PC-9 (cell line): ENCODE results near the gene ST7. TPM values are rescaled to one million over a fixed set of nuclear protein-coding genes. Genes with fewer than 3 reads are reported as not detected.

Source experiments
- BruUV-seq: library from RNA; stranded (reverse); fragments of 400-500 nt; replicated peaks from 2 replicates; lab custom pipeline; 2021; lab: Mats Ljungman, UMichigan
- CTCF ChIA-PET: fragments of 300-600 bp; sonication (Branson Sonifier 250); formaldehyde crosslinking; loops from one replicate; lab custom pipeline; 2022; ENCODE audit warnings: antibody characterized with exemption; lab: Charles Lee
- POLR2A ChIA-PET: fragments of 300-600 bp; sonication (Branson Sonifier 250); formaldehyde crosslinking; loops from one replicate; lab custom pipeline; 2022; ENCODE audit warnings: antibody characterized with exemption; ENCODE audit not compliant: unreplicated experiment; lab: Charles Lee
- DNase-seq, 2 experiments: peaks; one replicate each; pipeline versions ENCODE4 v3.0.0 to v3.0.0-alpha.2; 2015 to 2022; ENCODE audit warnings: mixed read lengths in 1 of 2
- H2AFZ ChIP-seq: fragments of 200-600 bp; sonication (generic); 2 replicates; pipeline ENCODE4 v1.8.1; 2017; ENCODE audit warnings: antibody characterized with exemption
- H3F3A ChIP-seq: fragments of 200-600 bp; sonication (generic); 2 replicates; pipeline ENCODE4 v1.8.1; 2017; ENCODE audit warnings: antibody characterized with exemption, mild to moderate bottlenecking, low read depth; ENCODE audit not compliant: insufficient read depth
- H3K27ac ChIP-seq: fragments of 200-600 bp; sonication (generic); 2 replicates; pipeline ENCODE4 v1.6.1; 2016; ENCODE audit warnings: mixed run types
- H3K27me3 ChIP-seq: fragments of 200-600 bp; sonication (generic); 2 replicates; pipeline ENCODE4 v1.6.1; 2016; ENCODE audit warnings: low read depth, mixed run types; ENCODE audit not compliant: insufficient read depth
- H3K36me3 ChIP-seq: fragments of 200-600 bp; sonication (generic); 2 replicates; pipeline ENCODE4 v1.6.1; 2016; ENCODE audit warnings: low read depth, mixed run types
- H3K4me1 ChIP-seq: fragments of 200-600 bp; sonication (generic); replicated peaks from 2 replicates; pipeline ENCODE4 v1.6.1; 2016; ENCODE audit warnings: mixed run types; ENCODE audit not compliant: insufficient read depth
- H3K4me2 ChIP-seq: fragments of 200-600 bp; sonication (generic); 2 replicates; pipeline ENCODE4 v1.6.1; 2017; ENCODE audit warnings: mixed run types
- H3K4me3 ChIP-seq: fragments of 200-600 bp; sonication (generic); 2 replicates; pipeline ENCODE4 v1.6.1; 2016; ENCODE audit warnings: mixed run types
- H3K79me2 ChIP-seq: fragments of 200-600 bp; sonication (generic); 2 replicates; pipeline ENCODE4 v1.6.1; 2017; ENCODE audit warnings: low read depth, mixed run types
- H3K9me2 ChIP-seq: fragments of 200-600 bp; sonication (generic); 2 replicates; pipeline ENCODE4 v1.8.1; 2017; ENCODE audit warnings: mild to moderate bottlenecking; ENCODE audit not compliant: insufficient read depth
- H3K9me3 ChIP-seq: fragments of 200-600 bp; sonication (generic); 2 replicates; pipeline ENCODE4 v1.8.1; 2016; ENCODE audit warnings: low read depth; ENCODE audit not compliant: insufficient read depth
- H4K20me1 ChIP-seq: fragments of 200-600 bp; sonication (generic); 2 replicates; pipeline ENCODE4 v1.8.1; 2017; ENCODE audit not compliant: insufficient read depth
- CTCF ChIP-seq: fragments of 200-600 bp; sonication (generic); conservative IDR thresholded peaks from 2 replicates; pipeline ENCODE4 v1.6.1; 2017; ENCODE audit warnings: mixed run types, antibody characterized with exemption, mild to moderate bottlenecking, moderate library complexity
- EZH2 ChIP-seq: fragments of 200-600 bp; sonication (generic); IDR thresholded peaks from 2 replicates; pipeline ENCODE4 v1.8.0; 2017; ENCODE audit warnings: antibody characterized with exemption, low read depth
- intact Hi-C: fragments of 100-400 bp; cut with micrococcal nuclease; formaldehyde crosslinking; loops from one replicate; pipeline ENCODE4 v1.10.0; 2022; ENCODE audit not compliant: unreplicated experiment
- total RNA-seq: library from RNA; stranded (reverse); gene quantifications from 2 replicates; pipeline ENCODE4 v1.2.3, GENCODE V29; 2021

ST7 gene
- total RNA-seq, 1 experiment from 2014 or later = 25.8 TPM

- BruUV-seq = no TSS peak
- ChIA-PET CTCF (interaction anchor here (0.6 kb wide), 1 partner anchor 802 kb away, joined by 3 read pairs; no protein-coding TSS in a partner anchor), POLR2A (no interaction called here)
- no peaks in the 10 kb centered on the region for H3K9me3 ChIP-seq
- no peaks in the 10 kb centered on the region for H3K27me3 ChIP-seq
- no peaks in the 10 kb centered on the region for H4K20me1 ChIP-seq
- no peaks in the 10 kb centered on the region for H3K36me3 ChIP-seq
- no peak overlapping the region for H3K27ac ChIP-seq
- intact Hi-C loops = no loop called here
- H2AFZ ChIP-seq = no peak overlapping the region
- no peak overlapping the region for H3K4me2 ChIP-seq
- DNase-seq = no peak
- H3K9me2 ChIP-seq = no peaks in the 10 kb centered on the region; the same call in 1 of the 2 replicates
- no peak overlapping the region for H3K4me3 ChIP-seq
- no peaks in the 10 kb centered on the region for H3K4me1 ChIP-seq
- H3K79me2 ChIP-seq = no peaks in the 10 kb centered on the region
- H3F3A ChIP-seq = no peaks in the 10 kb centered on the region
- TF ChIP-seq CTCF (no peak), EZH2 (no peak)
Observed at GRCh38 chr7:116940689-116941370, 12.5 kb upstream of the ST7 start.

- POLR2A ChIA-PET = no interaction called here
- Histone ChIP-seq H3K4me3 (no peak overlapping the region), H3K9me2 (no peaks in the 10 kb centered on the region; the same call in 1 of the 2 replicates), H2AFZ (no peak overlapping the region), H3K4me2 (no peak overlapping the region), H3K9me3 (no peaks in the 10 kb centered on the region), H3K27me3 (no peaks in the 10 kb centered on the region), H3K36me3 (no peaks in the 10 kb centered on the region), H3K4me1 (no peaks in the 10 kb centered on the region), H3F3A (no peaks in the 10 kb centered on the region), H4K20me1 (no peaks in the 10 kb centered on the region), H3K79me2 (no peaks in the 10 kb centered on the region), H3K27ac (no peak overlapping the region)
- BruUV-seq = no TSS peak
- DNase-seq = no peak
- CTCF ChIA-PET = no interaction called here
- intact Hi-C loops = no loop called here
- TF ChIP-seq CTCF = no peak
Observed at GRCh38 chr7:116942504-116942903, 10.8 kb upstream of the ST7 start.

- Histone ChIP-seq H3K4me2 (no peak overlapping the region), H3K4me1 (peaks cover 12% of the 10 kb centered on the region), H2AFZ (no peak overlapping the region), H3K9me2 (no peaks in the 10 kb centered on the region), H3K79me2 (no peaks in the 10 kb centered on the region), H3K36me3 (no peaks in the 10 kb centered on the region), H4K20me1 (no peaks in the 10 kb centered on the region), H3K27ac (no peak overlapping the region), H3K9me3 (no peaks in the 10 kb centered on the region), H3K4me3 (no peak overlapping the region), H3K27me3 (no peaks in the 10 kb centered on the region), H3F3A (no peaks in the 10 kb centered on the region)
- POLR2A ChIA-PET = no interaction called here
- intact Hi-C loops = no loop called here
- no TSS peak for BruUV-seq
- CTCF ChIA-PET = no interaction called here
- TF ChIP-seq EZH2 = no peak
- DNase-seq = no peak
Observed at GRCh38 chr7:116948934-116949333, 4.4 kb upstream of the ST7 start.
